Right lobe of liver (tissue), 4 donors: ENCODE data around the gene NMNAT2.

ENCODE experiments used
- POLR2A ChIP-seq: fragments of 450-650 bp; IDR thresholded peaks from one replicate; pipeline ENCODE4 v1.6.1; 2017; ENCODE audit warnings: antibody characterized with exemption, mild to moderate bottlenecking
- TF ChIP-seq, protein P1 (sequence below), 4 donors: fragments of 200-600 bp in 3 of 4; fragments of 450-650 bp in 1 of 4; IDR thresholded peaks; one replicate each; pipeline versions ENCODE4 v1.5.1 to v1.8.0; 2016 to 2022; ENCODE audit warnings: antibody characterized with exemption in 4 of 4, mild to moderate bottlenecking in 2 of 4
- donor health status: DM: no; HTN: no; CAD: no.
- donor health status: DM: no; HTN: no; CAD: no.
- donor health status: DM: no; HTN: yes; CAD: no.

DNA sequence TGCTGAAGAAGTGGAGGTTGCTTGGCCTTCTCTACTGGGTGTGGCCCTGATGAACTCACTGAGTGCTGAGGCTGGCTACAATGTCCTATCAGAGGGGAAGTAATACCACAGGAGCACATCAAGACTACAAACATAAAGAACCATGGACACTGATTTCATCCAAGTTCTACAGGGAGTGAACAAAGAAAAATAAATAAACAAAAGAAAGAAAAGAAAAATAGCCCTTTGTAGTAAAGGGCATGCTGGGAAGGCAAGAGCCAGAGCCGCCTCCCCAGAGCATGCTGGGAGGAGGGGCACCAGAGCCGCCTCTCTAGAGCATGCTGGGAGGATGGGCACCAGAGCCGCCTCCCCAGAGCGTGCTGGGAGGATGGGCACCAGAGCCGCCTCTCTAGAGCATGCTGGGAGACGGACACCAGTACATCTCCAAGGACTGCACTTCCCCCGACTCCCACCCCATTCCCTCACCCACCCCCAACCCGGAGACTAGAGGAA lies 166.2 kb downstream of the NMNAT2 start:
- TF ChIP-seq, protein P1, sequence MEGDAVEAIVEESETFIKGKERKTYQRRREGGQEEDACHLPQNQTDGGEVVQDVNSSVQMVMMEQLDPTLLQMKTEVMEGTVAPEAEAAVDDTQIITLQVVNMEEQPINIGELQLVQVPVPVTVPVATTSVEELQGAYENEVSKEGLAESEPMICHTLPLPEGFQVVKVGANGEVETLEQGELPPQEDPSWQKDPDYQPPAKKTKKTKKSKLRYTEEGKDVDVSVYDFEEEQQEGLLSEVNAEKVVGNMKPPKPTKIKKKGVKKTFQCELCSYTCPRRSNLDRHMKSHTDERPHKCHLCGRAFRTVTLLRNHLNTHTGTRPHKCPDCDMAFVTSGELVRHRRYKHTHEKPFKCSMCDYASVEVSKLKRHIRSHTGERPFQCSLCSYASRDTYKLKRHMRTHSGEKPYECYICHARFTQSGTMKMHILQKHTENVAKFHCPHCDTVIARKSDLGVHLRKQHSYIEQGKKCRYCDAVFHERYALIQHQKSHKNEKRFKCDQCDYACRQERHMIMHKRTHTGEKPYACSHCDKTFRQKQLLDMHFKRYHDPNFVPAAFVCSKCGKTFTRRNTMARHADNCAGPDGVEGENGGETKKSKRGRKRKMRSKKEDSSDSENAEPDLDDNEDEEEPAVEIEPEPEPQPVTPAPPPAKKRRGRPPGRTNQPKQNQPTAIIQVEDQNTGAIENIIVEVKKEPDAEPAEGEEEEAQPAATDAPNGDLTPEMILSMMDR (IDR thresholded peaks at IDR 0.05) = no peak
- no peak for TF ChIP-seq POLR2A
